ENCODE results near the gene LLGL2. TPM values are rescaled to one million over a fixed set of nuclear protein-coding genes. Genes with fewer than 3 reads are reported as not detected.
"Not testable (repeated sequence)": the region's sequence is repeated elsewhere in the genome, so short reads cannot be mapped to it uniquely, and the experiment has no call there.

Gene LLGL2
- total RNA-seq, 1 donor from 2014 or later, result 33.1 TPM

DNA sequence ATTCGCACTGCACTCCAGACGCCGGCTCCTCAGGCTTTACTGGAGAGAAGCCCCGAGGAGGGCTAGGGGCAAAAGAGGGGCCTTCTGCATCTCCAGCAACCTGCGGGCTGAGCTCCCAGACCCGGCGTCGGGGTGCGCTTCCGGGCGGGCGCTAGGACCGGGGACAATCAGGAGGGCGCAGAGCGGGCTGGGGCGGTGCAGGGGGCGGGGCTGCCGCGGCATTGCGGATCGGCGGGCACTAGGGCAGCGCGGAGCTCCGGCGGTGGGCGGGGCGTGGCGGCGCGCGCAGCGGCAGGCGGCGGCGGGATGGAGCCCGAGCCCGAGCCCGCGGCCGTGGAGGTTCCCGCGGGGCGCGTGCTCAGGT, 9.3 kb upstream of the LLGL2 start, which contains the start of gene TSEN54:
Gene TSEN54, plus strand, starts transcription at position 274 of the 364 bp plus-strand sequence. Its CDS starts 33 bp downstream, at position 307.
- TF ChIP-seq, protein P1, sequence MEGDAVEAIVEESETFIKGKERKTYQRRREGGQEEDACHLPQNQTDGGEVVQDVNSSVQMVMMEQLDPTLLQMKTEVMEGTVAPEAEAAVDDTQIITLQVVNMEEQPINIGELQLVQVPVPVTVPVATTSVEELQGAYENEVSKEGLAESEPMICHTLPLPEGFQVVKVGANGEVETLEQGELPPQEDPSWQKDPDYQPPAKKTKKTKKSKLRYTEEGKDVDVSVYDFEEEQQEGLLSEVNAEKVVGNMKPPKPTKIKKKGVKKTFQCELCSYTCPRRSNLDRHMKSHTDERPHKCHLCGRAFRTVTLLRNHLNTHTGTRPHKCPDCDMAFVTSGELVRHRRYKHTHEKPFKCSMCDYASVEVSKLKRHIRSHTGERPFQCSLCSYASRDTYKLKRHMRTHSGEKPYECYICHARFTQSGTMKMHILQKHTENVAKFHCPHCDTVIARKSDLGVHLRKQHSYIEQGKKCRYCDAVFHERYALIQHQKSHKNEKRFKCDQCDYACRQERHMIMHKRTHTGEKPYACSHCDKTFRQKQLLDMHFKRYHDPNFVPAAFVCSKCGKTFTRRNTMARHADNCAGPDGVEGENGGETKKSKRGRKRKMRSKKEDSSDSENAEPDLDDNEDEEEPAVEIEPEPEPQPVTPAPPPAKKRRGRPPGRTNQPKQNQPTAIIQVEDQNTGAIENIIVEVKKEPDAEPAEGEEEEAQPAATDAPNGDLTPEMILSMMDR (IDR thresholded peaks at IDR 0.05; ENCODE audit: unreplicated experiment), result no peak
- H3K27me3 Mint-ChIP-seq (ENCODE audit: low read depth), result no peaks in the 10 kb centered on the region

DNA sequence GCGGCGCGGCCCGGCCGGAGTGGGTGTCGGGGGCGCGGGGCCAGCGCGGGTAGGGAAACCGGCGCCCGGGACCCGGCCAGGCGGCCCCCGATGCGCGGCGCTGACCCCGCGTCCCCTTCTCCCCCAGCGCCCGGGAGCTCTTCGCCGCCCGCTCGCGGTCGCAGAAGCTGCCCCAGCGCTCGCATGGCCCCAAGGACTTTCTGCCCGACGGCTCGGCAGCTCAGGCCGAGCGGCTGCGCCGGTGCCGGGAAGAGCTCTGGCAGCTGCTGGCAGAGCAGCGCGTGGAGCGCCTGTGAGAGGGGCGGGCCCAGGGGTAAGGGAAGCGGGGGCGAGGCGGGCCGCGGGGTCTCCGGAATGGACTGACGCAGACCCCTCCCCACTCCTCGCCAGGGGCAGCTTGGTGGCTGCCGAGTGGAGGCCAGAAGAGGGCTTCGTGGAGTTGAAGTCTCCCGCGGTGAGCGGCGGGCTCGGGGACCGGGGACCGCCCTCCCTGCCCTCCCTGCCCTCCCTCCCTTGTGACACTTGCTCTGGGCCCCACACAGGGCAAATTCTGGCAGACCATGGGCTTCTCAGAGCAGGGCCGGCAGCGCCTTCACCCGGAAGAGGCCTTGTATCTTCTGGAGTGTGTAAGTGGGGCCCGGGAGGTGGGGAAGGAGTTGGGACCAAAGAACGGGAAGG, 8.7 kb upstream of the LLGL2 start:
- DNase-seq (ENCODE audit: low spot score in 2 of 2, unreplicated experiment in 2 of 2), result peak in 1 of 2 experiments; percentile 64
- H3K36me3 Mint-ChIP-seq, result peaks cover 5% of the 10 kb centered on the region

More for the DNA sequence above, 9.3 kb upstream of the LLGL2 start, which contains the start of gene TSEN54:
- peak within 1 kb of the TSS; percentile 84 for H3K4me3 Mint-ChIP-seq
- peaks cover 37% of the 10 kb centered on the region for H3K4me1 Mint-ChIP-seq
- no peaks in the 10 kb centered on the region for H3K9me3 Mint-ChIP-seq
- H3K36me3 Mint-ChIP-seq, result peaks cover 5% of the 10 kb centered on the region
- peak within 1 kb of the TSS; percentile 89 for H3K27ac Mint-ChIP-seq
- peak; percentile 89 to 92 for DNase-seq (ENCODE audit: low spot score in 2 of 2, unreplicated experiment in 2 of 2)

DNA sequence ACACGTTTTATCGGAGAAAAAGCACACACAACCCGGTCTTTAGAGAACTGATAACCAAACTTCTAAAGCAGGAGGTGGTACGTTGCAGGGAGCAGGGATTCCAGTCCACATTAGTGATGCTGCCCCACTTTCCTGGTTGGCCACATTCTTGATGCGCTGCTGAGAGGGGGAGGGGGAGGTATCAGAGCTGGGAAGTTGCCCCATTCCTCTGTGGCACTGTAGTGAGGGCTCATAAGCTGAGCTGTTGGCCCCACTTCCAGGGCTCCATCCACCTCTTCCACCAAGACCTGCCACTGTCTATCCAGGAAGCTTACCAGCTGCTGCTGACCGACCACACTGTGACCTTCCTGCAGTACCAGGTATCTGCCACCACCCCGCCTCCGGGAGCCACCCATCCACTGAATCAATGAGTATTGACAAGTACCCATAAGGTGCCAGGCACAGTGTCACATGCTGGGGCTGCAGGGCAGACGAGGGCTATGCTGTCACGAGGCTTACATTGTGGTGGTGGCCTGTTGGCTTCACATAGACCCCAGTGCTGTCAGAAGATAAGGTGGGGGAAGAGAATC, 8.1 kb upstream of the LLGL2 start:
- Mint-ChIP-seq H3K27me3 (ENCODE audit: low read depth) (no peaks in the 10 kb centered on the region), H3K9me3 (no peaks in the 10 kb centered on the region), H3K27ac (peak overlapping the region; percentile 47), H3K4me3 (peak overlapping the region; percentile 77), H3K36me3 (peaks cover 8% of the 10 kb centered on the region), H3K4me1 (peaks cover 28% of the 10 kb centered on the region)
- TF ChIP-seq, protein P1 (IDR thresholded peaks at IDR 0.05; ENCODE audit: unreplicated experiment), result peak; percentile 27
- DNase-seq (ENCODE audit: low spot score in 2 of 2, unreplicated experiment in 2 of 2), result no peak

More for the DNA sequence above, 8.7 kb upstream of the LLGL2 start:
- Mint-ChIP-seq H3K4me1 (peaks cover 35% of the 10 kb centered on the region), H3K27me3 (ENCODE audit: low read depth) (no peaks in the 10 kb centered on the region), H3K27ac (peak overlapping the region; percentile 47), H3K4me3 (peak overlapping the region; percentile 77), H3K9me3 (no peaks in the 10 kb centered on the region)
- TF ChIP-seq, protein P1 (IDR thresholded peaks at IDR 0.05; ENCODE audit: unreplicated experiment), result no peak

DNA sequence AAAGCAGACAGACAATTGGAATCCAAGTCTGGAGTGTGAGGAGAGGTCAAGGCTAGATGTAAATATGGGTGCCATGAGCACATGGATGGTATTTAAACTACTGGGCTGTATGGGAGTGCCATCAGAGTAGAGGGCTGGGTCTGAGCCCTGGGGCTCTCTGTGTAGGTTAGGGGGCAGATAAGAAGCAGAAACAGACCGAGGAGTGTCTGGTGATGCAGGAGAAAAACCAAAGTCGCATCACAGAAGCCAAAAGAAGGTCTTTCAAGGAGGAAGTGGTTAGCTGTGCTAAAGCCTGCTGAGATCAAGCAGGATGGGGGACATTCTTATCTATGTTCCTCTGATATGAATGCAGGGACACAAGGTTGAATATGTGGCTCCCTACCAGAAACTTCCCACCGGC, 7.3 kb upstream of the LLGL2 start:
- H3K27me3 Mint-ChIP-seq (ENCODE audit: low read depth), result no peaks in the 10 kb centered on the region

DNA sequence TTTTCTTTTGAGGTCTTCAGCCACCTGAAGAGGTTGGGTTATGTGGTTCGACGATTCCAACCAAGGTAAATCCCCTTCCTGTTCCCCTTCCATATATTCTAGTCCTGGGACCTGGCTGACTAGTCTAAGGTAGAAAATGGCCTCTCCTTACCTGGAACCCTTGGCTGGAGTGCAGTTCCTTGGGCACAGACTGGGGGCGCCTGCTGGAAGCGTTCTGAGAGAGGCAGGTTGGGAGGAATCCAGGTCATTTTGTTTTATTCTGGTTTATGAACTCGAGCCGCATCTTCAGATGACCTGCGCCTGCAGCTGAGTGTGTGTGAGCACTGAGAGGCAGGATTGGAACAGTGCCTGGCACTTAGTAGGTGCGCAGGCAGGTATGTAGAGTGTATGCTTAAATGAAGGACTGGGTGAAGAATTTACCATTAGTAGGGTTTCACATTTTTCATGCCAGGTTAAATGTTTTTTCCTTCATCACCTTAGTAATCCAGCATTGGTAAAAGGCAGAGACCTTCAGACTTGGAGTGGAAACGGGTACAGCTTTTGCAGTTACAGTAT, 6.4 kb upstream of the LLGL2 start:
- H3K36me3 Mint-ChIP-seq, result peaks cover 14% of the 10 kb centered on the region
- H3K9me3 Mint-ChIP-seq, result no peaks in the 10 kb centered on the region
- H3K4me3 Mint-ChIP-seq, result no peak overlapping the region
- DNase-seq (ENCODE audit: low spot score in 2 of 2, unreplicated experiment in 2 of 2), result no peak
- H3K27ac Mint-ChIP-seq, result no peak overlapping the region
- TF ChIP-seq, protein P1 (IDR thresholded peaks at IDR 0.05; ENCODE audit: unreplicated experiment), result no peak
- no peaks in the 10 kb centered on the region for H3K27me3 Mint-ChIP-seq (ENCODE audit: low read depth)
- H3K4me1 Mint-ChIP-seq, result peaks cover 16% of the 10 kb centered on the region

More for the DNA sequence above, 7.3 kb upstream of the LLGL2 start:
- Mint-ChIP-seq H3K27ac (no peak overlapping the region), H3K36me3 (peaks cover 11% of the 10 kb centered on the region), H3K4me3 (peak overlapping the region; percentile 77), H3K9me3 (no peaks in the 10 kb centered on the region), H3K4me1 (peaks cover 24% of the 10 kb centered on the region)
- DNase-seq (ENCODE audit: low spot score in 2 of 2, unreplicated experiment in 2 of 2), result no peak
- TF ChIP-seq, protein P1 (IDR thresholded peaks at IDR 0.05; ENCODE audit: unreplicated experiment), result no peak

DNA sequence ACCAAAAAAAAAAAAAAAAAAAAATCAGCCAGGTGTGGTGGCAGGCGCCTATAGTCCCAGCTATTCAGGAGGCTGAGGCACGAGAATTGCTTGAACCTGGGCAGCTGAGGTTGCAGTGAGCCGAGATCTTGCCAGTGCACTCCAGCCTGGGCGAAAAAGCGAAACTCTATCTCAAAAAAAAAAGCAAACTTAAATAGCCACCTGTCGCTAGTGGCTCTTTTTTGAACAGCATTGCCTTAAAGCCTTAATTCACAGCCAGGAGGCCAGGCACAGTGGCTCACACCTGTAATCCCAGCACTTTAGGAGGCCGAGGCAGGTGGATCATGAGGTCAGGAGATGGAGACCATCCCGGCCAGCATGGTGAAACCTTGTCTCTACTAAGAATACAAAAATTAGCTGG, 5.1 kb upstream of the LLGL2 start:
- DNase-seq (ENCODE audit: low spot score in 2 of 2, unreplicated experiment in 2 of 2); H3K27ac Mint-ChIP-seq; H3K4me3 Mint-ChIP-seq; H3K9me3 Mint-ChIP-seq; H3K27me3 Mint-ChIP-seq (ENCODE audit: low read depth): not testable (repeated sequence)
- Mint-ChIP-seq H3K36me3 (peaks cover 14% of the 10 kb centered on the region), H3K4me1 (peaks cover 15% of the 10 kb centered on the region)
